GM20431 (cell line): Measurements from ENCODE around the gene TSPAN17.
"Not testable (repeated sequence)": the region's sequence is repeated elsewhere in the genome, so short reads cannot be mapped to it uniquely, and the experiment has no call there.

Experiments used
- in situ Hi-C: fragments of 300-500 bp; cut with MseI, MboI; formaldehyde crosslinking; loops from one replicate; pipeline ENCODE4 v1.15.0; 2020; ENCODE audit warnings: low sequenced_read_pairs; ENCODE audit not compliant: unreplicated experiment

The TSPAN17 gene

GRCh38 chr5:176647030-176647842, at the start of gene TSPAN17:
TSPAN17 (plus strand) TSS chr5:176647484; CDS start chr5:176647616, 132 bp downstream.
- in situ Hi-C loops: no loop called here

- in situ Hi-C loops: not testable (repeated sequence)
These were observed 47.4 kb upstream of the TSPAN17 start for GRCh38 chr5:176599749-176600430.

GRCh38 chr5:176601901-176602482, 45.3 kb upstream of the TSPAN17 start:
- in situ Hi-C loops: no loop called here

- in situ Hi-C loops: no loop called here
These were observed 44.2 kb upstream of the TSPAN17 start for GRCh38 chr5:176603091-176603490.

- in situ Hi-C loops: no loop called here
These were observed 41.3 kb upstream of the TSPAN17 start for GRCh38 chr5:176606032-176606431.

- in situ Hi-C loops: no loop called here
These were observed 40.4 kb upstream of the TSPAN17 start for GRCh38 chr5:176606875-176607274.

- in situ Hi-C loops: no loop called here
These were observed 39.1 kb upstream of the TSPAN17 start for GRCh38 chr5:176608142-176608705.

GRCh38 chr5:176608937-176609723, 38.2 kb upstream of the TSPAN17 start:
- in situ Hi-C loops: no loop called here

GRCh38 chr5:176609724-176610434, 37.4 kb upstream of the TSPAN17 start, which contains the start of gene GPRIN1:
GPRIN1 (minus strand) TSS chr5:176610156; CDS start chr5:176599834, 10,322 bp downstream.
- in situ Hi-C loops: no loop called here

- in situ Hi-C loops: no loop called here
These were observed 36.9 kb upstream of the TSPAN17 start for GRCh38 chr5:176610435-176610773.

GRCh38 chr5:176611435-176611834, 35.8 kb upstream of the TSPAN17 start:
- in situ Hi-C loops: no loop called here

GRCh38 chr5:176612008-176612407, 35.3 kb upstream of the TSPAN17 start:
- in situ Hi-C loops: no loop called here

- in situ Hi-C loops: no loop called here
These were observed 34.4 kb upstream of the TSPAN17 start for GRCh38 chr5:176612855-176613254.

- in situ Hi-C loops: no loop called here
These were observed 32.3 kb upstream of the TSPAN17 start for GRCh38 chr5:176614805-176615478.

- in situ Hi-C loops: no loop called here
These were observed 30.8 kb upstream of the TSPAN17 start for GRCh38 chr5:176616511-176616910.

GRCh38 chr5:176618783-176619182, 28.5 kb upstream of the TSPAN17 start:
- in situ Hi-C loops: no loop called here

- in situ Hi-C loops: no loop called here
These were observed 28.1 kb upstream of the TSPAN17 start for GRCh38 chr5:176619203-176619568.

- in situ Hi-C loops: no loop called here
These were observed 27.5 kb upstream of the TSPAN17 start for GRCh38 chr5:176619569-176620332.
